GM21737 (cell line): Measurements from ENCODE around the gene RNF26.
A peak's percentile ranks its signal among the peaks of the same experiment; 100 is the strongest.

Experiments used
- ATAC-seq: cut with Tn5 transposase; IDR thresholded peaks from one replicate; pipeline ENCODE4 v1.9.1; 2021; ENCODE audit warnings: mild to moderate bottlenecking, moderate library complexity; ENCODE audit not compliant: unreplicated experiment

RNF26 gene

DNA sequence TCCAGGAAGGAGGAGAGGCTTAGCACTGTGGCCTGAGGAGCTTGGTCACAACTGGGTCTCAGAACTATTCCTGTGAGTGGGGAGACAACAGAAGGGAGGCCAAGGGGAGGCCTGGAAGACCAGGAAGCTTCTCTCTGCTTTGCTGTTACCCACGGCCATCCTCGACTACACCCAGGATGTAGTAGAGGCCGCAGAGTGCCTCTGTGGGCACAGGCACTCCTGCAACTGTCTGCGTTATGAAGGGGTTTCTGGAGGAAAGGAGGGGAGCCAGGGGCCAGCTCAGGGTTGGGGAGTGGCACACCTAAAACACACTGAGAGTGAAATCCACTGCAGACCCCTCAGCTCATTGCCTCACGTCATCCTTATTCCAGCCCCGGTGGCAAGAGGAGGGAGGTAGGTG, 16.0 kb downstream of the RNF26 start:
- ATAC-seq: no peak

DNA sequence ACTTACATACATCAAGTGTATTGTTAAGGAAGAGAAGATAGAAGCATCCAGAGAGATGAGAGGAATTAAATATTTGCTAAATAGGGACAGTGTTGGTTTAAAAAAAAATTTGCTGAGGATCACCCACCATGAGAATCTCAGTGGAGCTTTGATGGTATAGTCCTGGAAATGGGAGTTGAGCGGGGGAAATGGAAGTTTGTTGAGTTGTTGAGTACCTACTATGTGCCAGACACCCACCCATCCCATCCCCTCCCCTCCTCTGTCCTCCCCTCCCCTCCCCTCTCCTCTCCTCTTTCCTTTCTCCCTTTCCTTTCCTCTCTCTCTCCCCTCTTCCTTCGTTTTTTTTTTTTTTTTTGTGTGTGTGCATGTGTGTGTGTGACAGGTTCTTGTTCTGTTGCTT, 16.9 kb downstream of the RNF26 start:
- ATAC-seq: no peak

DNA sequence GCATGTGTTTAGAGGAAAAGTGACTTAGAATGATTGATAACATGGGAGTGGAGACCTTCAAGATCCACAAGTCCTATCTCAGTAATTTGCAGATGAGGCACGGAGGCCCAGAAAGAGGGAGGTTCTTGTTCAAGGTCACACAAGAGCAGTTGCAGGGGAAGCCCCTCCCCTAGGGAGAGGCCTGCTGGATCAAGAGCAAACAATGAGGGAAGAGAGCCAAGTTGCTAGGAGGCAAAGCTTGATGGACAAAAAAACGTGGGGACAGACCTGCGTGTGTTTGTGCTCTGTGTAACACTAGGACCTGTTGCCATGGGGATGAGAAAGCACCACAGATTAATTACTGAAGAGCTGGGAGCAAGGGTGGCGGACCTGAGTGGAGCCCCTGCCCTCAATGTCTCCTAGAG, 18.5 kb downstream of the RNF26 start:
- ATAC-seq: no peak

DNA sequence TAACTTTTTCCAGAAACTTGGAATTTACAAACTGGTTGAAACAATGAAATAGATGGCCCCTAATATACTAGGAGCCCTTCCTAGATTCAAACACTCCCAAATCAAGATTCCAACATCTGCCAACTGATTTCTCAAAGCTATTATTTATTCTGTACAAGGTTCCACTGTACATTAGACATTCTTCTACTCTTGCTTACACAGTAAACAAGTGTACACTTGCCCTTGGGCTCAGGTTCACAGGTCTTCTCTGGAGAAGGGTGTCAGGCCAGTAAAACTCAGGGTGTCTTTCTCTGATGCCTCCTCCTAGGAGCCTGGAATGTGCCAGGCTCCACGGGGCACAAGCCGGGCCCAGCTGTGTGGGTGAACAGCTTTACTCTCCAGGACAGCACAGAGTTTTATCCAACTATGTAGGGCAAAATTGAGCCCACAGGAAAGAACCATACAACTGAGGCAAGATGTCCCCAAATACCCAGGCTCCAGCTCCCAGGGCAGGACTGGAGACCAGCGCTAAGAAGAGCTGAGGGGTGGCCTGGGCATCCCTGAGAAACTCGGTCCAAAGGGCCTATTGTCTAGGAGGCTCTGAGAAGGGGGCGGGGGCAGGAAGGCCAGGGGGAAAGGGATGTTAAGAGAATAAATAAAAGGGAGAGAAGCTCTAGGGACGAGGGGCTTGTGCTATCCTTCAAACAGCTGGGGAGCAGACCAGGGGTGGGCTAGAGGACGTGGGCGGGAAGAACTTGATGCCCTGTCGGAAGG, 20.9 kb downstream of the RNF26 start:
- ATAC-seq: no peak

DNA sequence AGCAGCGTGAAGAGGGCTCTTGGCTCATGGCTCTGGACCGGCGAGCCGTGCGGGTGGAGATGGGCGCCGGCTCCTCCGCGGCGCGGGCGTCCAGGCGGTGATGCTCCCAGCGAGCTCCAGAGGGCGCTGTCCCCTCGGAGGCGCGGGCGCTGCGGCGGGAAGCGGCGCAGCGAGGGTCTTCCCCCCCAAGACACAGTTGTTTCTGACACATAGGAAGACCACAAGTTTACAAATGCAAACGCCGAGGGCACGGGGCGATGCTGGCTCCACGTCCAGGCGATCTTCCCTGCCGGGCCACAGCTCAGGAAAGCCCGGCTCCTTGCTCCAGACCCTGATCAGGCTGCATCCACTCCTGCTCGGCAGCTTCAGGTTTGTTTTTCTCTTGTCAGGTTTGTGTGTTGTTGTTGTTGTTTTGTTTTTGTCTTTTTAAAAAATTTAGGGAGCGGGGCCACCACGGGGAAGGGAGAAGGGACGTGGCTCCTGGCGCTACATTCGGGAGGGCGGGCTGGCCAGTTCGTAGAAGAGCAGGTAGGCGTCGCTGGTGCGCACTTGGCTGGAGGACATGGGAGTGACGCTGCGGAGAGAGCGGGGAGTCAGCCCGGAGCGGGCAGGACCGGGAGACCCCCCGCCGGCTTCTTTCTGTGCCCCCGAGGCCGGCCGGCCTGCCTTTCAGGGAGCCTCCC, 22.2 kb downstream of the RNF26 start:
- ATAC-seq: peak; percentile 66

DNA sequence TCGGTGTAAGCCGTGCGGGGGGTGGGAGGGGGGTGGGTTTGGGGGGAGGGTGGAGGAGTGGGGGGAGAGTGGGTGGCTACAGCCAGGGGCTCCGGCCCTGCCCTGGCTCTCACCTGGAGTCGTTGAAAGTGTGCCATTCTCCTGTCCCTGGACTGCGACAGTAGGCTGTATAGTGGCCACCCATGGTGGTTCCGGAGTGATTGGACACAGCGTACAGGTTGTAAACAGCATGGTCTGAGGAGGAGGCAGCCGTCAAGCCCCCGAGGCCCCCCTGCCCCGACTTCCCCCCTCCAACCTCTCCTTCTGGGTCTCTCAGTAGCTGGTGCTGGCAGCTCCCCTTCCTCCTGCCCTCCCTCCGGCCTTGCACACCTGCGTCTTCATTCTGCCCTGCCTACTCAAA, 22.7 kb downstream of the RNF26 start:
- no peak for ATAC-seq

DNA sequence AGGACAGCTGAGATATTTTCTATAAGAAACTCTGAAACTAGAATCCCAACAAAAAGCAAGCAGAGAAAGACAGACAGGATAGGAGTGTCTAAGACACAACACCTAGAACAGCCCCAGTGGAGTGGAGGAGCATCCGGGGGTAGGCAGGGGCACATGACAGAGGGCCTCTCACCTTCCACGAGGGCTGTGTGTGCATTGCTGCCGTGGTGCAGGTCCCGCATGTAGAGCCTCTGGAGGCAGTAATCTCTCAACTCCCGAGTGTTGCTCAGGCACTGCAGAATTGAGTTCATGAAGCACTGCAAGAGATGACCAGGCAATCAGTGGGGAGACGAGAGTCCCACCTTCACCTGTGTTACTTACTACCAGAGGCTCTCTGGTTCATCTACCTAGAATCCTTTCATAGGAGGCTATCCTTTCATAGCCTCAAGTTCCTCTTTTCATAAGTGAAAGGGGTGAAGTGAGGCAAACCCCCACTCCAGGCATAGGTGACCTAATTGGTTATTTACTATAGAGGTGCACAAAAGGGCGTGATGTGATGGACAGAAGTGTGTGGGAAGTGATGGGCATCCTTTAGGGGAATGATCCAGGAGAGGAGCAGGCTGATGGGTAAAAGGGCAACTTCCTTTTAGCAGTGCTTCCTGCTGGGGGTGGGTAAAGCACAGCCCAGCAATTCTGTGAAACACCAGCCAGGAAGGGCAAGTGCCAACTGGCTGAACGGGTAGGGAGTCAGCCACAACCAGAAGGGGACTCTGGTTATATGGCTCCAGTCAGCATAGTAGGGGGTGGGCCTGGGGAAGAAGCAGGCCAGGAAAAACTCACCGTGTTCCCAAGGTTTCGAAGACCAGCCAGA, 25.3 kb downstream of the RNF26 start:
- ATAC-seq: no peak

DNA sequence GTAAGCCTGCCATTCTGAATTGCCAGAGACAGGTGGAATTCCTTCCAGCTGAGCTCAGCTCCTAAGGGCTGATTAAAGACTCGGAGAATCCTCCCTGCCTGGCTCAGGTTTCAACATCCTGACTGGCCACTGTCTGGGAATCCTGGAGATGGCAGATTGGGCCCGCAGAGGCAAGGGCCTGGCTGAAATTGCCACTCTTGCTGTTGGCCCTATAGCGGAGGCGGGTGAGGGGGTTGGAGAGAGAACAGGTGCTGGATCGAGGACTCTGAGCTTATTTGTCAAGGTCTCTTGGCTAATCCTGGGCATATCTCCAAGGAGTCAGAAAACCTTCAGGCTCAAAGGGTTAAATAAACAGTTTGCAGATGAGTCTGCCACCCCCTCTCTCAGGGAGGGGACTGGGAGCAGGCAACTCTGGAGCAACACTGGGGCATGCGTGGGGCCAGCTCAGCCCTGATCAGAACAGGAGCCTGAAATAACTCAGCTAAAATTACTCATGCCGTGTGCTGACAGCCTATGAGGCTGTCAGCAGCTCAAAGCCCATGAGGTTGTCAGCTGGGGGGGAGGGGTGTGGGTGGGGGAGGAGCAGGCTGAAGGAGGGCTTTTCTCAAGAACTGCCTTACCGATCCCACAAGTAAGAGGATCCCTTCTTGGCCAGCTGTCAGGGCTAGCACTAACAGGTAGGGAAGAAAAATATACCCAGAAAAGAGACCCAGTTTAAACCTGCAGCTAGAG, 26.9 kb downstream of the RNF26 start:
- no peak for ATAC-seq

DNA sequence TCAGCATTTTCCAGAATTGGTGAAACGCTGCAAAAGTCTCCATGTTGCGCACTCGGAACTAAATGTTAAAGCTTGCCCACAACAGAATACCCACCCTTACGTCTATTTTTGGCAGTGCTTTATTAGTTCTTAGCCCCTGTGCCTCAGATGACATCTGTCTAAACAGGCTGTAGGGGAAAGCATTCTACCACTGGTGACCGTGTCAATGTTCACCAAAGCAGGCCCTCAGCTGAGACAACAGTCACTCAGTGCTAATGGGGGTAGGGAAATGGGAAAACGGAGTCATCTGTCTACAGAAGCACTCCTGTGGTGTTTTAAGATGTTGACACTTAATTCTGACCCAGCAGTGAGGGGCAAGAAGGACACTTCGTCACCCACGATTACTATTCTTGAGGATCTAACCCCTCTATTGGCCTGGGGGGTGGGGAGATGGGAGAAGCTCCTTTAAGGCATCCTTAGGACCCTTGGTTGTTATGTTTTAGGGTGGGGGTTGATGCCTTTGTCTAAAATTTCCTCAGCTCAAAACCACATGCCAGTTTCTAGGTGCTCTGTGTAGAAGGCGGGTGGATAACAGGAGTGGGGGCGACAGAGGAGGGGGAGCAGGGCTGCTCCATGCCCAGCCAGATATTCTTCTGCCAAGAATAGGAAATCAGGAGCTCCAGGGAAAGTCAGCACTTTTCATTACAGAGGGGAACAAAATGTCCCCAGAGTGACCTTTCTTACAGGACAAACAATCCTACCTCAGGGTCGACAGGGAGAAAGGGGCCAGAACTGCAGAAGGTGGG, 27.8 kb downstream of the RNF26 start:
- ATAC-seq: no peak

DNA sequence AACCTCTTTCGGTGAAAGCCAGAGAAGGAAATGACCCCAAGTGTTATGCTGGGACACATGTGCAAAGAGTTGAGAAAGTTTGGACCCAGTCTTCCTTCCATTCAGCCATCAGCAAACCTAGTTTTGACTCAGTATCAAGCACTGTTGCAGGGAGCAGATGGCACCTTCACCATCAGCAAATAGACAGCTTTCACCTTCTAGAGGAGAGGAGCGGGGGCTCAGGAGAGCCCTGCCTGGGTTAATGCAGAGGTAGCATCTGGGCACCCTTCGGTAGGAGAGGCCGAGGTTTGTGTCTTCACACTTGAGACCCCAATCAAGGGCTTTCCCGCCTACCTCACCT, 28.4 kb downstream of the RNF26 start:
- ATAC-seq: no peak

DNA sequence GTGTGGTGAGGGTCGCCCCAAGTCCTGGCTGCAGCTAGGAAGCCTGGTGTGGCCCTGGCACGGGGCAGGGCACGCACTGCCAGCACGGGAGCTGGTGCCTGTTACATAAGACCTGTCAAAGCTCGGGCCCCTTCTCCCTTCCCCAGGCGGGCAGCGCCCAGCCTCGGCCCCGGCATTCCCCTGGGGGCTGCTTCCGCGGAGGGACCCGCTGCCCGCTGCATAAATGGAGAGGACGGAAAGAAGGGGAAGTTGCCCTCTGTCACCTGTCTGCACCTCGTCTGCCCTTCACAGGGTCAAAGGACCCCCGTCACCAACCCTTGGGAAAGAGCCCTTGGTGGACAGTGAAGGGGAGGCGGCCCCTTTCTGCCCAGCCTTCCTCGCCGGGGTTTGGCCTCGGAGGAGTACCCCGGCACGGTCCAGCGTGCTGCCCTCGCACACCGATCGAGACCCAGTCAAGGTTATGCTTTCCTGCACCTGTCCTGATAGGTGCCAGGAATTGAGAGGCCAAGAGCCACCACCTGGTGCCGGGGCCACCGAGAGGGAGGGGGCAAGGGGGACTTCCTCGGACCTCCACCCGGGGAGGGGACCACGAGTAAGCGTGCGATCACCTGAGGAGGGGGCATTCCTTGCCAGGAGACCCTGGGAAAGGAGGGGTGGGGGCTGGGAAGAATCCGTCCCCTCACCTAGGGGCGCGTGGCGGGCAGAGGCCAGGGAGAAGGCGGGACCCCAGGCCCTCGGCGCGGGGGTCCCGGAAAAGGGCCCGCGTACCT, 28.9 kb downstream of the RNF26 start:
- no peak for ATAC-seq

DNA sequence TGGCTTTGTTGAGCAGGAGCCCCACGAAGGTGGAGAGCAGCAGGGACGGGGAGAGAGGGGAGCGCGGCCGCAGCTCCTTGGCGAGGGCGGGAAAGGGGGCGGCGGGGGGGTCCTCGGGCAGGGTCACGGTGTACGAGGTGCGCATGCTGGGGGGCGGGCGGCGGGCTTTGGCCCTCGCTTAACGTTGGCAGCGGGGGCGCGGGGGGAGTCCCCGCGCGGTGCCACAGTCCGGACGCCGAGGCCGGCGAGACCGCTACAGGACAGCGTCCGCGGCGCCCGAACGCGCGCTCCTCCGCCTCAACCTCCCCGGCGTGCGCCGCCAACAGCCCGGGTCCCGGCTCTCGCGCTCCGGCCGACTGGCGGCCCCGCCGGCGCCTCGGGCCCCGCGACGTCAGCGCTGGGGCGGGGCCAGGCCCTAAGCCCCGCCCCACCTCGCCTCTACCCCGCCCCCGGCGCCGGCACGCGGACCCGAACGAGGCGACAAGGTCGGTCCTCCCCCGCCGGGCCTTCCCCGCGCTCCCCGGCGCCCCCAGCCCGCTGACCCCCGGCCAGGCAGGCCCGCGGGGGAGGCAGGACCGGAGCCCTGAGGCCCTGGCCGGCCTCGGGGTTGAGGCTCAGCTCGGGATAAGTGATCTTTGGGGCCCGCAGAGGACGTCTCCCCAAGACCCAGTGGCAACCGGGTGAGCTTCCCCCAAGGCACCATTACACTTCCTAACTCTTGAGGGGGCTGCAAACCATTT, 29.7 kb downstream of the RNF26 start:
- ATAC-seq: no peak

DNA sequence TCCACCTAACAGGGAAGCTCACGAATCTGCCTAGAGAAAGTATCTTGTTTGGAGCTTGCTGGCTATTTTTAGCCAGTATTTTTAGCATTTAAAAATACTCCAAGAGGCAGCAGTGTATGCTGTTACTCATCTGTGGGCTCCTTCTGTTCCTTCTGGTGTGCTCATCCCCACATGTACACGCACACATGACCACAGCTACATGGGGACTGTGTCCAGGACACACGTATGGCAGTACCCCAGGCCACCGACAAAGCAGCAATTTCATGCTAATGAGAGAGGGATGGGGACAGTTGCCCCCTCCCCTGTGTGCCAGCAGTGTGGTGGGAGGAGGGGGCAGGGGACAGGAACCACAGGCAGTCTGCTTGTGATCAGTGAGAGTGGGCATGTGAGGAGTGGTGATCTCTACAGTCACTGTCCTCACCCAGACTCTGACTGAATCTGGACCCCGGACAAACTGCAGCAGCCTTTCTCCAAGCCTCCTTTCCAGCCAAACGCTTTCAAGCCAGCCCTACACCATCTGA, 30.8 kb downstream of the RNF26 start:
- no peak for ATAC-seq

DNA sequence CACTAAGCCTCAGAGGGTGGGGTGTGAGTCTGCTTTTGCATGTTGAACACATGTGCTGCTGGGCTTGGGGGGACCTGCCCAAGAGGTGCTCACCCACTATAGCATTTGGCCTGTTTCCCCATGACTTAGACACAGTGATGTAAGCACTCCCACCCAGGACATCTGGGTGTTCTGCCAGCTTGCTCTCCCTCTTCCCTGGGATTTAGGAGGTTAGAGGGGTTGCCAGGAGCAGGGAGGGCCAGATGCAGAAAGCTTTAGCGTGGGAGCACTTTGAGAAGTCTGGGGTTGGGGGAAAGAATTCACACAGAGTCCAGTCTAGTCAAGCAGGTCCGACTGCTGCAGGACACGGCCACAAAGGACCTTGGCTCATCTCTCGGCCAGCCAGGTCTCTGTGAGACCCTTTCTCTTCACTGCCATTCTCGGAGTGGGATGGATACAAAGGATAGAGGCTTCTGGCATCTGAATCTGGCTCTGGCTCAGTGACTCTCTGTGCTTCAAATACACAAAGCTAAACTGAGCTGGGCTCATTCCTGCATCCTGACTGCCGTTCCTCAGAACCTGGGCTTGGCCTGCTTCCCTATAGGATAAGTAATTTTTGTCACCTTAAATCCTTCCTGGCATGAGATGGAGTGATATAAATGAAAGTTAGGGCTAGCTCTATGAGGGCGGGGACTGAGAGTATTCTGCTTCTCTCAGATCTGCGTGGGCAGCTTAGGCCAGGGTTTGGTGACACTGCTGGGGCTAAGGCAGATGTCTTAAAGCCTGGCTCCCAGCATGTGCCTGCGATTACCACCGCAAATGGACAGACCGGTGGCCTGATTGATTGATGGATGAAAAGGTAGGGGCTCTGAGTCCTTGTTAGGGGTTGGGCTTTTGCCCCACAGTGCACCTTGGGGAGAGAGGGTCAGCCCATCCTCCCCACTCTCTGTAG, 32.6 kb downstream of the RNF26 start:
- no peak for ATAC-seq

DNA sequence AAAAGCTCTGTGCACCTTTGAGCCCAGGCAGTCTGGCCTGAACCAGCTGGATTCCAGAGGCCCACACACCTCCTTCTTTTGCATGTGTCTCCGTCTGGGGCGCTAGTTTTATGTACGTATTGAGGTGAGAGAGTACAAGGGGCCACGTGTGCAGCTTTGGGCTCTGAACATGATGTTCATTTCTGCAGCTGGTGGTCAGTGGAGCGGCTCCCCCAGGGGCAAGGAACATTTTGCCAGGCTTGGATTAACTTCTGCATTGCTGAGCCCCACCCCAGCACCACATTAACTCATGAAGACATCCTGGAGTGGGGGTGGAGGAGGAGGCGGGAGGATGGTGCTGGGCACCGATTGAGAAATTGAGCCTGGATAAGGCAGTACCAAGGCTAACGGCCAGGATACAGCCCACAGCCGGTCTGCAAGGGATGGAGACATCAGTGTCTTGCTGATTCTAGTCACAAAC, 33.4 kb downstream of the RNF26 start:
- ATAC-seq: no peak

DNA sequence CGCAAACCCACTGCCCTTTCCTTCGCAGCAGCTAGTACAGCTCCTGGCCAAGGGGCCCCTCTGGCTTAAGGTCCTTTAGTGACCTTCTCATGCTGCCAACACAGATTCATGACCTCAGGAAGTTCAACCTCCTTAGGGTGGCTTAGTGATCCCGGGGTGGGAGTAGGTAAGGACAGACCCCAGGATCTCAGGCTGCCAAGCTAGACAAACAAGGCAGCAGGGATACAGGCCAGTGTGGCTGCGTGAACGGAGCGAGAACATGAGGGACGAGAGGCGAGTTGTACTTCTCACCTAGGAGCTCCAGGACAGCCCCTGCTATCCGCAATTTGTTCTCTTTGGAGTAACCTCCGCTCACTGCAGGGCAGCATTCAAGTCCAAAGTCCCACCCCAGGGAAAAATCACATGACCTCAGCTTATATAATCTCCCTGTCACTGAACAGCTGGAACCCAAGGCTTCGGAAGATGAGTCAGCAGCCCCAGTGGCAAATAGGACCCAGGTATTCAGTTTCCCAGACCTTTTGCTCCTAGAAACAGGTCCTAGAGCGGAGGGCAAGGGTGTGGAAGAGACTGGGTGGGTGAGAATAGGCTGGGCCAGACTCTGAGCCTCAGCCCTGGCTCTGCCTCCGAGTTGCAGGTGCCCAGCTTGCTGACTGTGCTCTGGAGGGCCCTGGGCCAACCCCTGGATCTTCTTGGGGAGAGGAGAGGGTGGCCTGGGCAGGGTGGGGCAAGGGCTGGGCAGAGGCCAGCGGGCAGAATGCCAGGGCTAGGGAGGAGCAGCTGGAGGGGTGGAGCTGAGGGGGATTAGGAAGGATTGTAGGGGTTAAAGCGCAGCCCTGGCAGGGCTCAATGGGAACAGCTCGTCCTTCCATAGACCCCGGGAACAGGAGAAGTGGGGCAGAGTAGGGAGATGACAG, 34.1 kb downstream of the RNF26 start:
- no peak for ATAC-seq
